ENCODE data around the gene SMIM45.

Gene SMIM45

GRCh38 chr22:41966607-41967240 is 14.8 kb downstream of the SMIM45 start:
- peak; percentile 82 for DNase-seq (ENCODE audit: low read depth)

- DNase-seq (ENCODE audit: low read depth): no peak
Observed at GRCh38 chr22:41968601-41969000, 16.7 kb downstream of the SMIM45 start.

- no peak for DNase-seq (ENCODE audit: low read depth)
Observed at GRCh38 chr22:41969110-41969646, 17.2 kb downstream of the SMIM45 start, which contains the start of gene SEPTIN3. Gene SEPTIN3, plus strand, starts transcription at chr22:41969443. Its CDS starts 2,050 bp downstream, at chr22:41971493.

DNA sequence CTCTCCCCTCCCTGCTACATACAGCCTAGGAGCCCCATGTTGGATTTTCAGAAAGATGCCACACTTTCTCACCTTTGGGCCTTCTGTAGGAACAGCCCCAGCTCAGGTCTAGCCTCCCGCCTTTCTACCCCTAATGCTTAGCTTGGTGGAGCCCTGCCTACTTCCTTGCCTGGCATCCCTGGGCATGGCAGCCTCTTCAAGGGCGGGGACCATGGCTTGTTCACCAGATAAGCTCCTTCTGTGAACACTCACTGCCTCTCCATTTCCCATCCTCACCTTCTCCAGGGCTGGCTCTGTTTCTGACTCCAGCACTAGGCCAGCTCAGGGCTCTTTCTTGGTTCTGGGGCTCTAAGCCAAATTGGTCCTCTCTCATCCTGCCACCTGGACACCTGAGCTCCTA is 18.7 kb downstream of the SMIM45 start:
- DNase-seq (ENCODE audit: low read depth): no peak

- no peak for DNase-seq (ENCODE audit: low read depth)
Observed at GRCh38 chr22:41971431-41971830, 19.5 kb downstream of the SMIM45 start.

GRCh38 chr22:41974691-41975290 is 22.8 kb downstream of the SMIM45 start:
- no peak for DNase-seq (ENCODE audit: low read depth)

DNA sequence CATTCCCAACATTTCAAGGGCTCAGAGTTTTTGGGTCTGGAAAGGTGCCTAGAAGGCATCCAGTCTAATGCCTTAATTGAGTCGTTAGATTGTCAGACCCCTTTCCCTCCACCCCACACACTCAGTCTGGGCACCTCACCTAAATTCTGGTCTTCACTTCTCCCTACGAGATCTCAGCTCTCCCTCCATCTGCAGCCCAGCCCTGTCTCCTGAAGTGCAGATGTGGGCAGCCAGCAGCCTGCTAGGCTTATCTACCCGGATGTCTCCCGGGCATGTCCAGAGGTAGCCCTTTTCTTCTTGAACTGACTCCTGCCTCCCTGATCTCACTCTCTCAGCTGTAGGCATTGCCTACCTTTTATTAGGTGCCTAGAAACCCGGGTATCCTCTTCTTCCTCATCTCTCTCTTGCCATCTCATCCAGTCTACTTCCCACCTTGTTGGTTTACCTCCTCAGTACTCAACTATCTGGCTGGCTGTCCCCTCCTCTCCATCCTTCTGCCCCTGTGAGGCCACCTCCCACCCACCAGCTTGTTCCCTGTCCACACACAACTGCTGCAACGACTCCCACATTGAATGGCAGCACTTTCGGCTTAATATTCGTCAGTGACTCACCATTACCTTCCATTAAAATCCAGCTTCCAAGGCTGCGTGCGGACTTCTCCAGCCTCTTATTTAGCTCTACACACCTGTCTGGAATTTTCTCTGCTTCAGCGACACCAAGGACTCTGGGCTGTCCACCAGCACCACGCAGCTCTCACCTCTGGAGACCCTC is 23.5 kb downstream of the SMIM45 start:
- no peak for DNase-seq (ENCODE audit: low read depth)

DNA sequence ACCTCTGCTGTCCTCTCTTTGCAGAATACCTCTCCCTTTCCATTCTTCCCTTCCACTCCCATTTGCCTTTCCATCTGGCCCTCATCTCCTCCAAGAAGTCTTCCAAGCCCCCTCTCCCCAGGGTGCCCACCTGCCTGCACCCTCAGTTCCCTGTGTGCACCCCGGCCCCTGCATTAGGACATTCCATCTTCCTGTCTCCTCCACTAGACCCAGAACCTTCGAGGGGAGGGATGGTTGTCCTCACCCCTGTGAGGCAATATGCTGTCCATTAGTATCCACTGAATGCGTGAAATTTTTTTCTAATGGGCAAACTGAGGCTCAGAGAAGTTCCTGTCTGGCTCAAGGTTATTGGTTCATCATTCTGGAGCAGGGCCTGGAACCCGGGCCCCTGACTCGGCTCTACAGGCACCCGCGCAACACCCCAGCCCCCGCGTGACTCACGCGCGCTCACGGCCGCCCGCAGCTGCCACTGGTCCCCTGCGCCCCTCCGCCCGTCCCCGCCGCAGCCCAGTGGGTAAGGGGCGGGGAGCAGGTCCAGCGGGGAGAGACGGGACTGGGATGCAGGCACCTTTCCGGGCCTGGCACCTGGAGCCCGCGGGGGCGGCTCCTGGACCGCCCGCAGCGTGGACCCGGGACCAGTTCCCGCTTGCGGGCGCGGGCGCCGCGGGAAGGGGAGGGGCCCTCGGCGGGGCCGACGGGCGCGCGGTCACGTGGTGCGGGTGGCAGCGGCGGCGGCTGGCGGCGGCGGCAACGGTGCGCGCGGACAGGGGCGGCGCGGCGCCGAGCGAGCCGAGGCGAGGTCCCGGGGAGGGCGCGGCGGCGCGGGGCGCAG is 24.3 kb downstream of the SMIM45 start:
- DNase-seq (ENCODE audit: low read depth): no peak

DNA sequence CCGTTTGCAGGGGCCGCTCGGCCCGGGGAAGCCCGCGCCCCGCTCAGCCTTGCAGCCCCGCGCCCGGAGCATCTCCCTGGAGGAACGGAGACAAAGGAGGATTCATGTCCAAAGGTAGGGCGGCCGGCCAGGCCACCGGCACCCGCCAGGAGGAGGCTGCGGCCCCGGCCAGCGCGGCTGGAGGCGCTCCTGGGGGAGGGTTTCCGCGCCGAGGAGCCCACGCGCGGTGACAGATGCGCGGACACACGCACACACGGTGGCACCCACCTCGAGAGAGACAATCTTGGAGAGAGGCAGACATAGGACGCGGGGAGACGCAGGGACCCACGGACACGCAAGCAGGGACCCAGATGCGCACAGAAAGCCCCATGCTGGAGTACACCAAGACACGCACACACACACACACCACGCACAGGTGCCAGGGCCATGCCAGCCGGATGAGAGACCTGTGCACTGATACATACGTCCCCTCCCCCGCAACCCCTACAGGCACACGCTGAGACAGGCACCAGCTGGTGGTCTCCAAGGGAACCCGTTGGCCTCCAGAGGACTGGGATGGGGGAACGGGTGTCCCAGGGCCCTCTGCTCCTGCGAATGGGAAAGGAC is 25.1 kb downstream of the SMIM45 start:
- DNase-seq (ENCODE audit: low read depth): no peak

GRCh38 chr22:41978732-41979131 is 26.8 kb downstream of the SMIM45 start:
- DNase-seq (ENCODE audit: low read depth): no peak

DNA sequence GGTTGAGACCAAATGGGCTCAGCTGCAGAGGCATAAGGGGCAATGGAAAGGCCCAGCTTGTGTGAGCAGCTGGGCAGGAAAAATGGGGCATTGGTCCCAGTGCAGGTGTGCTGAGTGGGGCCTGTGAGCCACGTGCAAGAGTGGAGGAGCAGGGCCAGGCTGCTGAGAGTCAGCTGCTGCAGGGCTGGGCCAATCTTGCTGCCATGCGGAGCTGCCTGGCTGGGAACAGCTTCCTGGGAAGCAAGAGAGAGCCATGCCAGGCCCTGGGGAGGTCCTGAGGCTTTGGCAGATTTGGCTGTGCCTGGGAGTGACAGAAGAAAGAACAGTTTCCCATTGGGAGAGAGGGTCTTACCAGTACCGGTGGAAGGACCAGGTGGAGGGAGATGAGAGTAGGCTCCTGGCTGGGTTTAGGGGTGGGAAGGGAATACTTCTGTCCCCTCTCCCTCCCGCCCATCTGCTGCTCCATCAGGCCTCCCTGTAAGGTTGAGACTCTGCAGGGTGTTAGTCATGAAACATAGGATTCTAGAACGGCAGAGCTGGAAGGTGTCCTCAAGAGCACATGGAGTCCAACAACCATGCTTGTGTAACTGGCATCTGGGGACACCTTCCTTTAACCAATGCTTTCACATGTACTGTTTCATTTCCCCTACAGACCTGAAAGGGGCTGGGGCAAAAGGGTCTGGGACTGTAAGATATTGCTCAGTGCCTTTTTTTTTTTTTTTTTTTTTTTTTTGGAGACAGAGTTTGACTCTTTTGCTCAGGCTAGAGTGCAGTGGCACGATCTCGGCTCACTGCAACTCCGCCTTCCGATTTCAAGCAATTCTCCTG is 27.7 kb downstream of the SMIM45 start:
- no peak for DNase-seq (ENCODE audit: low read depth)

- DNase-seq (ENCODE audit: low read depth): no peak
Observed at GRCh38 chr22:41982865-41983264, 30.9 kb downstream of the SMIM45 start.

DNA sequence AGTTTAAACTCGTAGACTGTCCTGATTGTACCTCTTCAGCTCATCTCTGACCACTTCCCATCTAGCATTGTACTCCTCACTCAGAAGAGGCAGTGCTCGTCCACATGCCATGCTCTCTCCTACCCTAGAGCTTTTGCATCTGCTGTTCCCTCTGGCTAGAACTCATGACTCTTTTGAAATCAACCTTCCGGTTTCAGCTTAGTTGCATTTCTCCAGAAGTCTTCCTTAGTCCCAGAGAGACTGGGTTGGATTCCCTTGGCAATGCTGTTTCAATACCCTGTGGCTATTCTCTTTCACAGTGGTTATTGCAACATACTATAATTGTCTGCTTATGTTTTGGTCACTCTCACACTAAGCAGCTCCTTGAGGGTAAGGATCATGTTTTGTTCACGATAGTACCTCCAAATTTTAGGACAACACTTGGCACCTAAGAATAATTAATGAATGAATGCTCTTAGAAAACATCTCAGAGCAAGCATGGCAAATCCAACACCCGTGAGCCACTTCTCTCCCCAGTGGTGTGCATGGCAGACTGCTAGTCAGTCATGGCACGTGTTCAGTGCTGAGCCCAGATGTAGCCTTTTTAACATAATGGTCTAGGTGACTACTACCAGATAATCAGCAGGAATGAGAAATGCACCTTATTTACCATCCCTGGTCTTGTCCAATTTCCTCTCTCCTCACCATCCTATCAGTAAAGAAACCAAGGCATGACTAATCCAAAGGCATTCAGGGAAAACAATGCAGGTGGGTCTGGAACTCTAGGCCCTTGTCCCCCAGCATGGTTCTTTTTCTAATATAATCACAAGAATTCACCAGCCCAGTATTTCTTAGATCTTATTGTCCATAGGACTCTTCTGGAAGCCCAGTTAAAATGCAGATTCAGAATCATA is 31.8 kb downstream of the SMIM45 start:
- DNase-seq (ENCODE audit: low read depth): no peak

GRCh38 chr22:41987276-41987675 is 35.3 kb downstream of the SMIM45 start:
- no peak for DNase-seq (ENCODE audit: low read depth)

- DNase-seq (ENCODE audit: low read depth): no peak
Observed at GRCh38 chr22:41989246-41989645, 37.3 kb downstream of the SMIM45 start.

DNA sequence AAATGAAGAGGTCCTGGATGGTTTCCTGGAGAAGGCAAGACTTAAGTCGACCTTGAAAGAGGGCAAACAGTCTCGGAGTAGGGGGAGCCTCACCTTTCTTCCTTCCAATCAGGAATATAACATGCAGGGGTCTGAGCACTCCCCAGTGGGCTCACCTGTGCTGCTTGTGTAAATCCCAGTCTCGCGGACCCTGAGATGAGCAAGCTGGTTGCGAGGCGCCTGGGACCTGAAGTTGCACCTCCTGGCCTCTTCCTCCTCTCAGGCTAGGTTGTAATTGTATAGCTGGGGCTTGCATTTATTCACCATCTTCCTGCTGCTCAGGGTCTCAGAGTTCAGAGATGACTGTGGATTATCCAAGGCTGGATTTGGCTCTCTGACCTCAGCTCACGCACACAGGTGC is 39.2 kb downstream of the SMIM45 start:
- no peak for DNase-seq (ENCODE audit: low read depth)

- no peak for DNase-seq (ENCODE audit: low read depth)
Observed at GRCh38 chr22:41992496-41992895, 40.5 kb downstream of the SMIM45 start.

GRCh38 chr22:41995211-41995610 is 43.3 kb downstream of the SMIM45 start:
- DNase-seq (ENCODE audit: low read depth): peak; percentile 21

- DNase-seq (ENCODE audit: low read depth): no peak
Observed at GRCh38 chr22:41996826-41997225, 44.9 kb downstream of the SMIM45 start.

All from myocyte (in vitro differentiated cells).